ENCODE results near the gene IKZF5.
A peak's percentile ranks its signal among the peaks of the same experiment; 100 is the strongest.

The IKZF5 gene

DNA sequence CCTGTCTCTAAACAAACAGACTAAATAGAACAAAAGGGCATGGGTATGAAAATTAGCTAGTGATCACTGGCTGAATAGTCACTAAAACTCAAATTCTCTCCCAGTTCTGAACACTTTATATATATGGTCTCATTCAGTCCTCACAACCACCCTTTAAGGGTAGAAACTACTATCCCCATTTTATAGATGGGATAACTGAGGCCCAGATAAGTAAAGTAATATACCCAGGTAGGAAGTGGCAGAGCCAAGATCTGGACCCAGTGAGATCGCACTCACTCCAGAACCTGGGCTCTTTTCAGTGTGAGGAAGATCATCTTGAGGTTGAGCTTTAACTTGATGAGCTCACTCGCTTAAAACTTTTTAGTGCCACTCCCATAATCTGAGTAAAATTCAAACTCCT is 23.9 kb downstream of the IKZF5 start:
- TF ChIP-seq, protein P1, sequence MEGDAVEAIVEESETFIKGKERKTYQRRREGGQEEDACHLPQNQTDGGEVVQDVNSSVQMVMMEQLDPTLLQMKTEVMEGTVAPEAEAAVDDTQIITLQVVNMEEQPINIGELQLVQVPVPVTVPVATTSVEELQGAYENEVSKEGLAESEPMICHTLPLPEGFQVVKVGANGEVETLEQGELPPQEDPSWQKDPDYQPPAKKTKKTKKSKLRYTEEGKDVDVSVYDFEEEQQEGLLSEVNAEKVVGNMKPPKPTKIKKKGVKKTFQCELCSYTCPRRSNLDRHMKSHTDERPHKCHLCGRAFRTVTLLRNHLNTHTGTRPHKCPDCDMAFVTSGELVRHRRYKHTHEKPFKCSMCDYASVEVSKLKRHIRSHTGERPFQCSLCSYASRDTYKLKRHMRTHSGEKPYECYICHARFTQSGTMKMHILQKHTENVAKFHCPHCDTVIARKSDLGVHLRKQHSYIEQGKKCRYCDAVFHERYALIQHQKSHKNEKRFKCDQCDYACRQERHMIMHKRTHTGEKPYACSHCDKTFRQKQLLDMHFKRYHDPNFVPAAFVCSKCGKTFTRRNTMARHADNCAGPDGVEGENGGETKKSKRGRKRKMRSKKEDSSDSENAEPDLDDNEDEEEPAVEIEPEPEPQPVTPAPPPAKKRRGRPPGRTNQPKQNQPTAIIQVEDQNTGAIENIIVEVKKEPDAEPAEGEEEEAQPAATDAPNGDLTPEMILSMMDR (IDR thresholded peaks at IDR 0.05; ENCODE audit: low read length, missing control alignments): no peak
- no peak overlapping the region for H3K4me3 ChIP-seq (replicated peaks; ENCODE audit: low read depth, low read length)
- no peak for DNase-seq (ENCODE audit: low read depth)

DNA sequence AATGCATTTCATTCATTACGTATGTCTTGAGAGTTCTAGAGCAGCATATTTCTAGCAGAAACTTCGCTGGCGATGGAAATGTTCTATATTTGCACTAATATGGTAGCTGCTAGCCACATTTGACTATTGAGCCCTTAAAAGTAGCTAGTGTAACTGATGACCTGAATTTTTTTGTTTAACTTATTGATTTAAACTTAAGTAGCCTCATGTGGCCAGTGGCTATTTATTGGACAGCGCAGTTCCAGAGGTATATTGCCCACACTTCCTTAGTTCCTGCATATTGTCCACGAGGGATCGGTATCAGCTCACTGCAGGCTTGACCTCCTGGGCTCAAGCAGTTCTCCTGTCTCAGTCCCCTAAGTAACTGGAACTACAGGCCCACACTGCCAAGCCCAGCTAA is 24.7 kb downstream of the IKZF5 start:
- H3K4me3 ChIP-seq (replicated peaks; ENCODE audit: low read depth, low read length): no peak overlapping the region
- TF ChIP-seq, protein P1 (IDR thresholded peaks at IDR 0.05; ENCODE audit: low read length, missing control alignments): no peak
- no peak for DNase-seq (ENCODE audit: low read depth)

DNA sequence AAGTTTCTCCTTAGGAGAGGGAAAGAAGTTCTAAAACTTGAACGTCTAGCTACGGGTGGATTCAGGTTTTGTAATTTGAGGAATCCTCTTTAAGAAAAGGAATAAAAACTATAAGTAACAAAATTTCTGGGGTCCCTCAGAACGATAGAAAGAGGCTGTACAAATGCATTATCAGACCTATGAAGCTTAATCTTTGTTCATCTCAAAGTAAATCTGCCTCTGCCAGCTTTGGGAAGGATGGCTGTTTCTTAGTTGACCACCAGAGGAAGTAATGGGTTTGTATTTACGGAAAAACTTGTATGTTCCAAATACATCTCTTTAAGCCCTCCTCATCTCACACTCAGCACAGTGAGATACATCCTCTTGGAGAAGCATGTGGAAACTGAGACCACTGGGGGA is 27.5 kb downstream of the IKZF5 start:
- TF ChIP-seq, protein P1 (IDR thresholded peaks at IDR 0.05; ENCODE audit: low read length, missing control alignments): peak; percentile 53
- peak; percentile 60 for DNase-seq (ENCODE audit: low read depth)
- H3K4me3 ChIP-seq (replicated peaks; ENCODE audit: low read depth, low read length): peak overlapping the region; percentile 74

DNA sequence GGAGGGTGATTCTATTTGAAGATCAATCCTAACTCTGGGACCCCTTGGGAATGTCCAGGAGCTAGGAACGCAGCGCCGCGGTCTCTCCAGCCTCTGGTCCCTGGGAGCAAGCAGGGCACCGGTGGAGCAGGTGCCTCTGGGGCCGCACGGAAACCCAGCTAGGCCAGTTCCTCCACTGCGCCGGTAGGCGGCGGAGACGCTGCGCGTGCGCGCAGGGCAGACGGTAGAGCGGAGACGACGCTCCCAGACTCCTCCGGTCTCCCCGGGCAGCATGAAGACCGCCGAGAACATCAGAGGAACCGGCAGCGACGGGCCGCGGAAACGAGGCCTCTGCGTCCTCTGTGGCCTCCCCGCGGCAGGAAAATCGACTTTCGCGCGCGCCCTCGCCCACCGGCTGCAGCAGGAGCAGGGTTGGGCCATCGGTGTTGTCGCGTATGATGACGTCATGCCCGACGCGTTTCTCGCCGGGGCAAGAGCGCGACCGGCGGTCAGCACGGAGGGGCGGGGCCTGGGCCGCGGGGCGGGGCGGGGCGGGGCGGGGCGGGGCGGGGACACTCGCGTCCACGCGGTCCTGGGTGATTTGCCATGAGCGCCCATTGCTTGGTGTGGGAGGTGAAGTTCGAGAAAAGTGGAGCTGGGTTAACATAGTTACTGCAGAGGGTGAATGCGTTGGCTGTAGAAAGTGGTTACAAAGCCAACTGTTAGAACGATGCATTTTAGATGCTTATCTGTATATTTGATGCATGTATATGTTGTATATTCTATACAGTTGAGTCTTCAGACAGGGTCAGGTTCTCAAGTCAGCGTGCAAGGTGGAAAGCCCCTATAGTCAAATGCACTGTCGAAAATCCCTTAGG is 28.2 kb downstream of the IKZF5 start, which contains the start of gene PSTK:
TSS of gene PSTK (plus strand) at position 193 of the 857 bp plus-strand sequence. CDS start at position 272, 79 bp downstream.
- DNase-seq (ENCODE audit: low read depth): peak; percentile 95

DNA sequence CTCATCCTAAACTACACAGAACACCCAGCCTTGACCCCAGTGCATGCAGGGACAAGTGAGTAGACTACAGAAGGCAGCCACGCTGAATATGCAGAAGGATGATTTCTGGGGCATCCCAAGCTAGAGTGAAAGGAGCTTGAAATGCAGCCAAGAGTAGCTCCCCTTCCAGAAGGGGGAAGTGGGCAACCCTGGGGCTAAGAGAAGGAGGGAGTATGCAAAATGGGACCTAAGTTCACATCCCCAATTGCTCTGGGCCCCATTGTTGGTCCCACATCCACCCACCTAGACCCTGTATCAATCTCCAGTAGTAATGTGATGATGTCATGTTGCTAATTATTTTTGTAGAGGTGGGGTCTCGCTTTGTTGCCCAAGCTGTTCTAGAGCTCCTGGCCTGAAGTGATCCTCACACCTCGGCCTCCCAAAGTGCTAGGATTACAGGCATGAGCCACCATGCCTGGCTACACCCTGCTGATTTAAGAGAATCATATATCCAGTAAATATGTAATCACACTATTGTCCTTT is 34.0 kb downstream of the IKZF5 start:
- TF ChIP-seq, protein P1 (IDR thresholded peaks at IDR 0.05; ENCODE audit: low read length, missing control alignments): no peak
- DNase-seq (ENCODE audit: low read depth): no peak
- H3K4me3 ChIP-seq (replicated peaks; ENCODE audit: low read depth, low read length): no peak overlapping the region

More for the DNA sequence above, 28.2 kb downstream of the IKZF5 start, which contains the start of gene PSTK:
- H3K4me3 ChIP-seq (replicated peaks; ENCODE audit: low read depth, low read length): peak within 1 kb of the TSS; percentile 74
- TF ChIP-seq, protein P1 (IDR thresholded peaks at IDR 0.05; ENCODE audit: low read length, missing control alignments): peak; percentile 89

DNA sequence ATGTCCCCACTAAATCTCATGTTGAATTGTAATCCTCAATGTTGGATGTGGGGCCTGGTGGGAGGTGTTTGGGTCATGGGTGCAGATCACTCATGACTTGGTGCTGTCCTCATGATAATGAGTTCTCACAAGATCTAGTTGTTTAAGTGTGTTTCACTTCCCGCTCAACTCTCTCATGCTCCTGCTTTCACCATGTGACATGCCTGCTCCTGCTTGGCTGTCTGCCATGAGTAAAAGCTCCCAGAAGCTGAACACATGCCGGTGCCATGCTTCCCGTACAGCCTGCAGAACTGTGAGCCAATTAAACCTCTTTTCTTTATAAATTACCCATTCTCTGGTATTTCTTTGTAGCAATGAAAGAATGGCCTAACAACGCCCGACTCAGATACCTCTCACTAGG is 34.6 kb downstream of the IKZF5 start:
- TF ChIP-seq, protein P1 (IDR thresholded peaks at IDR 0.05; ENCODE audit: low read length, missing control alignments): no peak
- no peak overlapping the region for H3K4me3 ChIP-seq (replicated peaks; ENCODE audit: low read depth, low read length)
- no peak for DNase-seq (ENCODE audit: low read depth)
